ENCODE measurements around the gene LMTK3. TPM values are rescaled to one million over a fixed set of nuclear protein-coding genes. Genes with fewer than 3 reads are reported as not detected.

The LMTK3 gene
- 2.4 to 4.8 TPM (median 3.8 TPM) in 5 replicates for total RNA-seq (2022; extraction: Qiagen RNA extraction; ENCODE audit: low read depth)

GRCh38 chr19:48511800-48512503 is at the start of gene LMTK3:
TSS of gene LMTK3 (minus strand) at chr19:48511835. CDS start at chr19:48511576, 259 bp downstream.

DNA sequence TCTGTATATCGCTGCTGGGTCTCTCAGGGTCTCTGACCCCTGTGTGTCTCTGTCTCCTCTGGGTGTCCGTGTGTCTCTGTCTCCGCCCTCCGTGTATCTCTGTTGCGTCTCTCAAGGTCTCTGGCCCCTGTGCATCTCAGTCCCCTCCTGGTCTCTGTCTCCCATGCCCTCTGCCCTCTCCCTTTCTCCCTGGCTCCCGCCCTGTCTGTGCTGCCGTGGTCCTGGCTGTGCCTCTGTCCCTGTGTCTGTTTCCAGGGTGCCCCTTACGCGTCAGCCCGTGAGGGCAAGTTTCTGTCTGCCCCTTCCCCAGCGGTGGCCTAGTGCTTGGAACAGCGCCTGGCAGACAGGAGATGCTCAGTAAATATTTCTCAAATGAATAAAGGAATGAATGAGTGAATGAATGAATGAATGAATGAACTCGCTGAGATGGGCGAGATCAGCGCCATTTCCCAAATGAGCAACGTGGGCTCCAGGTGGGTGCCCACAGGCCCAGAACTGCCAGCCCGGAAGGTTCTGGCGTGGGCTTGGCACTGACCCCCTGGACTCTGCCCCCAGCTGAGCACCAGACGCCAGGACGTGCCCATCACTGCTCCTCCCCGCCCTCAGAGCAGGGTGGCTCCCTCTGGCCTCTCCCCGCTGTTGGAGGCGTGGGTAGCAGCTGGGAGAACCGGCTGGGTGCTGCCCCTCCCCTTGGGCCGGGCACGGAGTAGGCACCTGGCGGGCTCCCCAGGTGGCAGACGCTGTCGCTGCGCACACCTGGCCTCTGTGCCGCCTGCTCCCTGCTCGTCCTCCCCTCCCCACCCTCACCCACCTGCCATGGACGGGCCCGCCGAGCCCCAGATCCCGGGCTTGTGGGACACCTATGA is 40.0 kb upstream of the LMTK3 start, which contains the start of gene SULT2B1:
TSS of gene SULT2B1 (plus strand) at position 736 of the 866 bp plus-strand sequence. CDS start at position 817, 81 bp downstream.

DNA sequence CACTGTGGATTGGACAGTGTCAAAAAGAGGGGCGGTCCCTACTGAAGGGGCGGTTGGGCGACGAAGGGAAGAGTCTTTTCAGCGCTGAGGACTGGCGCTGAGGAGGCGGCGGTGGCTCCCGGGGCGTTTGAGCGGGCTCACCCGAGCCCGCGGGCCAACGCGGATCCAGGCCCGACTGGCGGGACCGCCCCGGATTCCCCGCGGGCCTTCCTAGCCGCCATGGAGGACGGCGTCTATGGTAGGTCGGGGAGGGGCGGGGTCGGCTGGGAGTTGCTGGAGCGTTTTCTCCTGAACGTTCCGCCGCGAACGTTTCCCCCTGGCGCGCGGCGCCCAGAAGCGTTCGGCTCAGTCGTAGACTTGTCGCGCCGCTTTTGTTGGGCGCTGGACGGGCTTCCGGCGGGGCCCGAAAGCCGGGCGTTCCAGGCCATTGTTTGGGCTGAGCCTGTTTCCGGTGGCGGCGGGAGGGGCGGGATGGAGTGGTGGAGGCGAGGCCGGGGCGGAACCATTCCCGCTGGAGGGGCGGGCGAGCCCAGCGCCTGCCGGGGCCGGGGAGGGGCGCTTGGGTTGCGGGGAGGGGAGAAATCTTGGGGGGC is 42.2 kb downstream of the LMTK3 start, which contains the start of gene CYTH2:
TSS of gene CYTH2 (plus strand) at position 81 of the 593 bp plus-strand sequence. CDS start at position 220, 139 bp downstream.

GRCh38 chr19:48455171-48455907 is 56.3 kb downstream of the LMTK3 start, which contains the start of gene KCNJ14:
TSS of gene KCNJ14 (plus strand) at chr19:48455574. CDS start at chr19:48461725, 6,151 bp downstream.

DNA sequence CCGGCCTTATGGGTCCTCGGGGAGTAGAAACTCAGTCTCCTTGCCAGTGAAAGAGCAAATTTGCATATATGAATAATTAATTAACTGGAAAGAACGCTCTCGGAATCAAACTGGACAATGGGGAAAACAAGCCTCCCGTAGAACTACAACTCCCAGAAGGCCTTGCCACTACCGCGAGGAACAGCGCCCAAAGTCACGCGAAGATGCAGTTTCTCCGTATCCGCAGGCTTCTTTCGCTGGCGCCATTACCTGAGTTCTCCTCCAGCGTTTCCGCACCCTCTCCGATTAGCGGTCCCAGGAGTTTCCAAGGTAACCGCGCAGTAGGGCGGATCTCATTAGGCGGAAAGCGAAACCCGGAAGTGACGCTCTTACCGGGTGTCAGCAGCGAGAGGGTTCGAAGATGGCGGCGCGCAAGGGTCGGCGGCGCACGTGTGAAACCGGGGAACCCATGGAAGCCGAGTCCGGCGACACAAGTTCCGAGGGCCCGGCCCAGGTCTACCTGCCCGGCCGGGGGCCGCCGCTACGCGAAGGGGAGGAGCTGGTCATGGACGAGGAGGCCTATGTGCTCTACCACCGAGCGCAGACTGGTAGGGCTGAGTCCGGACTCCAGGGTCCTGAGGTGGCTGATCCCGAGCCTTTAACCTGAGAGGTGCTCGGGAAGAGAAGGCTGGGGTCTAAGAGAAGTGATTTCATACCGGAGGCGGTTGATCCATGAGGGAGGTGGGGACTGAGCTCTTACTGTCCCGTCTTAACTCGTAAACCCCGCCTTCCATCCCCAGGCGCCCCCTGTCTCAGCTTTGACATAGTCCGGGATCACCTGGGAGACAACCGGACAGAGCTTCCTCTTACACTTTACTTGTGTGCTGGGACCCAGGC is 65.8 kb downstream of the LMTK3 start, which contains the start of gene GRWD1:
TSS of gene GRWD1 (plus strand) at position 378 of the 876 bp plus-strand sequence. CDS start at position 401, 23 bp downstream.

Other genes with a start within 250 kb of the LMTK3 start
- gene ZNF114, start 241.8 kb downstream of the LMTK3 start, total RNA-seq (2022; extraction: Qiagen RNA extraction; ENCODE audit: low read depth) = 5.3 to 5.7 TPM (median 5.4 TPM) in 5 replicates
- 427 to 500 TPM (median 469 TPM) in 5 replicates for gene EMP3, start 186.3 kb downstream of the LMTK3 start, total RNA-seq (2022; extraction: Qiagen RNA extraction; ENCODE audit: low read depth)
- 2.2 to 5.8 TPM (median 3.8 TPM) in 5 replicates for gene TMEM143, start 147.9 kb downstream of the LMTK3 start, total RNA-seq (2022; extraction: Qiagen RNA extraction; ENCODE audit: low read depth)
- 2.0 to 3.6 TPM (median 2.4 TPM) in 5 replicates for gene SYNGR4, start 147.5 kb downstream of the LMTK3 start, total RNA-seq (2022; extraction: Qiagen RNA extraction; ENCODE audit: low read depth)
- 366 to 451 TPM (median 417 TPM) in 5 replicates for gene KDELR1, start 120.3 kb downstream of the LMTK3 start, total RNA-seq (2022; extraction: Qiagen RNA extraction; ENCODE audit: low read depth)
- 6.3 to 11.7 TPM (median 9.1 TPM) in 5 replicates for gene GRIN2D, start 118.2 kb downstream of the LMTK3 start, total RNA-seq (2022; extraction: Qiagen RNA extraction; ENCODE audit: low read depth)
- gene GRWD1, start 65.9 kb downstream of the LMTK3 start, total RNA-seq (2022; extraction: Qiagen RNA extraction; ENCODE audit: low read depth) = 103 to 135 TPM (median 120 TPM) in 5 replicates
- gene KCNJ14, start 56.3 kb downstream of the LMTK3 start, total RNA-seq (2022; extraction: Qiagen RNA extraction; ENCODE audit: low read depth) = 1.1 to 2.5 TPM (median 1.5 TPM) in 5 replicates
- 52.6 to 56.4 TPM (median 53.6 TPM) in 5 replicates for gene CYTH2, start 42.5 kb downstream of the LMTK3 start, total RNA-seq (2022; extraction: Qiagen RNA extraction; ENCODE audit: low read depth)
- gene SULT2B1, start 40.3 kb upstream of the LMTK3 start, total RNA-seq (2022; extraction: Qiagen RNA extraction; ENCODE audit: low read depth) = 14.7 to 18.6 TPM (median 15.6 TPM) in 5 replicates
- 0.11 TPM in 1 of 5 replicates, not detected in the others for gene SPACA4, start 94.9 kb upstream of the LMTK3 start, total RNA-seq (2022; extraction: Qiagen RNA extraction; ENCODE audit: low read depth)
- 0.14 to 0.40 TPM (median 0.22 TPM) in 4 of 5 replicates, not detected in the other for gene FAM83E, start 103.2 kb upstream of the LMTK3 start, total RNA-seq (2022; extraction: Qiagen RNA extraction; ENCODE audit: low read depth)
- 2,901 to 3,964 TPM (median 3,248 TPM) in 5 replicates for gene RPL18, start 107.3 kb upstream of the LMTK3 start, total RNA-seq (2022; extraction: Qiagen RNA extraction; ENCODE audit: low read depth)
- 11.8 to 18.9 TPM (median 14.1 TPM) in 5 replicates for gene SPHK2, start 107.7 kb upstream of the LMTK3 start, total RNA-seq (2022; extraction: Qiagen RNA extraction; ENCODE audit: low read depth)
- gene DBP, start 125.5 kb upstream of the LMTK3 start, total RNA-seq (2022; extraction: Qiagen RNA extraction; ENCODE audit: low read depth) = 1.5 to 2.6 TPM (median 2.2 TPM) in 5 replicates
- gene CA11, start 134.4 kb upstream of the LMTK3 start, total RNA-seq (2022; extraction: Qiagen RNA extraction; ENCODE audit: low read depth) = 8.5 to 11.3 TPM (median 9.8 TPM) in 5 replicates
- gene NTN5, start 161.2 kb upstream of the LMTK3 start, total RNA-seq (2022; extraction: Qiagen RNA extraction; ENCODE audit: low read depth) = 0.14 to 0.26 TPM (median 0.17 TPM) in 4 of 5 replicates, not detected in the other
- gene FUT2, start 184.1 kb upstream of the LMTK3 start, total RNA-seq (2022; extraction: Qiagen RNA extraction; ENCODE audit: low read depth) = not detected in 5 replicates
- 0.28 to 0.51 TPM (median 0.48 TPM) in 5 replicates for gene MAMSTR, start 207.9 kb upstream of the LMTK3 start, total RNA-seq (2022; extraction: Qiagen RNA extraction; ENCODE audit: low read depth)
- 0.19 to 0.53 TPM (median 0.41 TPM) in 5 replicates for gene RASIP1, start 228.8 kb upstream of the LMTK3 start, total RNA-seq (2022; extraction: Qiagen RNA extraction; ENCODE audit: low read depth)
- gene IZUMO1, start 235.1 kb upstream of the LMTK3 start, total RNA-seq (2022; extraction: Qiagen RNA extraction; ENCODE audit: low read depth) = not detected in 5 replicates
- 0.06 to 0.09 TPM (median 0.08 TPM) in 5 replicates for gene FUT1, start 240.8 kb upstream of the LMTK3 start, total RNA-seq (2022; extraction: Qiagen RNA extraction; ENCODE audit: low read depth)
- not detected in 5 replicates for gene FGF21, start 243.7 kb upstream of the LMTK3 start, total RNA-seq (2022; extraction: Qiagen RNA extraction; ENCODE audit: low read depth)